Type B pancreatic cell (in vitro differentiated cells): Measurements from ENCODE around the gene SLC4A2. TPM values are rescaled to one million over a fixed set of nuclear protein-coding genes. Genes with fewer than 3 reads are reported as not detected.

Experiments used
- DNase-seq: peaks from one replicate; pipeline ENCODE4 v3.0.0; 2021; ENCODE audit warnings: mixed read lengths; ENCODE audit not compliant: unreplicated experiment; ENCODE audit errors: extremely low spot score
- H3K27ac Mint-ChIP-seq: 2 replicates; pipeline ENCODE4 v1.8.0; 2021; ENCODE audit warnings: mild to moderate bottlenecking, mixed read lengths
- H3K27me3 Mint-ChIP-seq: 2 replicates; pipeline ENCODE4 v1.8.0; 2021; ENCODE audit warnings: mixed read lengths
- H3K36me3 Mint-ChIP-seq: 2 replicates; pipeline ENCODE4 v1.8.0; 2021; ENCODE audit warnings: mixed read lengths
- H3K4me1 Mint-ChIP-seq: one replicate; pipeline ENCODE4 v1.8.0; 2021; ENCODE audit warnings: mixed read lengths; ENCODE audit not compliant: unreplicated experiment
- H3K4me3 Mint-ChIP-seq: 2 replicates; pipeline ENCODE4 v1.8.0; 2021; ENCODE audit warnings: mild to moderate bottlenecking, mixed read lengths
- H3K9me3 Mint-ChIP-seq: 2 replicates; pipeline ENCODE4 v1.8.0; 2021; ENCODE audit warnings: mixed read lengths
- CTCF ChIP-seq: fragments of 200-600 bp; sonication (generic); conservative IDR thresholded peaks from 2 replicates; pipeline ENCODE4 v1.5.0; 2021; ENCODE audit warnings: antibody characterized with exemption, mild to moderate bottlenecking
- total RNA-seq: library from RNA; stranded (reverse); gene quantifications from 2 replicates; pipeline ENCODE4 v1.2.1, GENCODE V29; 2021; ENCODE audit warnings: low replicate concordance

Gene SLC4A2
- total RNA-seq, 1 donor from 2014 or later, result 150 TPM

- no peaks in the 10 kb centered on the region for H3K9me3 Mint-ChIP-seq
- no peak for TF ChIP-seq CTCF
- no peaks in the 10 kb centered on the region for H3K27me3 Mint-ChIP-seq
- H3K4me1 Mint-ChIP-seq, result peaks cover 20% of the 10 kb centered on the region
- H3K36me3 Mint-ChIP-seq, result no peaks in the 10 kb centered on the region
- peak overlapping the region; percentile 96 for H3K4me3 Mint-ChIP-seq
- DNase-seq, result no peak
- H3K27ac Mint-ChIP-seq, result peak overlapping the region; percentile 95
These were observed 20.0 kb downstream of the SLC4A2 start for GRCh38 chr7:151079199-151079910.

DNA sequence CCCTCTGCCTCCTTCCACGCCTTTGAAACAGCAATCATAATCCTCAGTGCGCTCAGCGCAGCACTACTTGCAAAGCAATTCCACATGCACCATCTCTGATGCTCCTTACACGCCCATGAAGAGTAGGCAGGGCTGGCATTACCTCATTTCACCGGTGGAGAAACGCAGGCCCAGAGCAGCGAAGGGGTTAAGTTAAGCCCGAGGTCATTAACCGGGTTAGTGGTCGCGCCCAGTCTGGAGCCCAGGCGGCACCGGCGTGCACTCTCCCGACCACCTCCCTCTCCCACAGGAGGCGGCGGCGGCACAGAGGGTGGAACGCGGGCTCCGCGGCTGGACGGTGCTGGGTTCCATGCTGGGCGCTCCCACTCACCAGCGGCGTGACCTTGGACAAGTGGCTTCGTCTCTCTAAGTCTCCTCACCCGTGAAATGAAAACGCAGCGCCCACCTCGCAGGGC is 20.7 kb downstream of the SLC4A2 start:
- no peak for DNase-seq
- Mint-ChIP-seq H3K4me3 (peak overlapping the region; percentile 96), H3K36me3 (no peaks in the 10 kb centered on the region), H3K9me3 (no peaks in the 10 kb centered on the region), H3K4me1 (peaks cover 24% of the 10 kb centered on the region), H3K27me3 (no peaks in the 10 kb centered on the region), H3K27ac (peak overlapping the region; percentile 95)
- no peak for TF ChIP-seq CTCF

DNA sequence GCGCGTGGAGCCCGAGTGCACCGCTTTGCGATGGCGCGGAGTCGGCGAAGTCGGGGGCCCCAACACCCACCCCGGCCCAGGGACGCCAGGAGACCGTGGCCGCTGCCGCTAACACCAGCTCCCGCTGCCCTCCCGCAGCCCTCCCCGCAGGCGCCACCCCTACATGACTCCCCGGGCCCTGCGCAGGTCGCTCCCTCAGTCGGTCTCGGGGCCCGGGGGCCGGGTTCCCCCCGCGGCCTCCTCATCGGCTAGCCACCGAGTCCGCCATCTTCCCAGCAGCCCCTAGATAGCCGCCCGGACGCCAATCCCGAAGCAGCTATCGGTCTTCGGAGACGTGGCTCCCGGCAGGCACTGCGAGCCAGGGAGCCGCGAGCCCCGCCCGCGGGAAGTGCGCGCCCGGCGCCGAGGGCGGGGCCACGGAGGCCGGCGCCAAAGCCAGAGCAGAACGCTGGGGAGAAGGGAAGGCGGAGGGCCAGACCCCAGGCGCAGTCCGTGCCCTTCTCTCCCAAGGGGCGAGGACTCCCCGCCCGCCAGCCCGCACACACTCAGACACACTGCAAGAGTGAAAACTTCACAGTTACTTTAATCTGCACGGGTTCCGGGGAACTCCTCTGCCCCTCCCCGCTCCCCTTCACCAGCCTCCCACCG is 21.3 kb downstream of the SLC4A2 start, which contains the start of gene FASTK:
FASTK (minus strand) TSS at position 288 of the 648 bp plus-strand sequence; CDS start at position 245, 43 bp downstream.
- H3K9me3 Mint-ChIP-seq, result no peaks in the 10 kb centered on the region
- peak within 1 kb of the TSS; percentile 96 for H3K4me3 Mint-ChIP-seq
- peak within 1 kb of the TSS; percentile 95 for H3K27ac Mint-ChIP-seq
- no peaks in the 10 kb centered on the region for H3K27me3 Mint-ChIP-seq
- DNase-seq, result peak; percentile 90
- peaks cover 30% of the 10 kb centered on the region for H3K4me1 Mint-ChIP-seq
- TF ChIP-seq CTCF, result no peak
- no peaks in the 10 kb centered on the region for H3K36me3 Mint-ChIP-seq

DNA sequence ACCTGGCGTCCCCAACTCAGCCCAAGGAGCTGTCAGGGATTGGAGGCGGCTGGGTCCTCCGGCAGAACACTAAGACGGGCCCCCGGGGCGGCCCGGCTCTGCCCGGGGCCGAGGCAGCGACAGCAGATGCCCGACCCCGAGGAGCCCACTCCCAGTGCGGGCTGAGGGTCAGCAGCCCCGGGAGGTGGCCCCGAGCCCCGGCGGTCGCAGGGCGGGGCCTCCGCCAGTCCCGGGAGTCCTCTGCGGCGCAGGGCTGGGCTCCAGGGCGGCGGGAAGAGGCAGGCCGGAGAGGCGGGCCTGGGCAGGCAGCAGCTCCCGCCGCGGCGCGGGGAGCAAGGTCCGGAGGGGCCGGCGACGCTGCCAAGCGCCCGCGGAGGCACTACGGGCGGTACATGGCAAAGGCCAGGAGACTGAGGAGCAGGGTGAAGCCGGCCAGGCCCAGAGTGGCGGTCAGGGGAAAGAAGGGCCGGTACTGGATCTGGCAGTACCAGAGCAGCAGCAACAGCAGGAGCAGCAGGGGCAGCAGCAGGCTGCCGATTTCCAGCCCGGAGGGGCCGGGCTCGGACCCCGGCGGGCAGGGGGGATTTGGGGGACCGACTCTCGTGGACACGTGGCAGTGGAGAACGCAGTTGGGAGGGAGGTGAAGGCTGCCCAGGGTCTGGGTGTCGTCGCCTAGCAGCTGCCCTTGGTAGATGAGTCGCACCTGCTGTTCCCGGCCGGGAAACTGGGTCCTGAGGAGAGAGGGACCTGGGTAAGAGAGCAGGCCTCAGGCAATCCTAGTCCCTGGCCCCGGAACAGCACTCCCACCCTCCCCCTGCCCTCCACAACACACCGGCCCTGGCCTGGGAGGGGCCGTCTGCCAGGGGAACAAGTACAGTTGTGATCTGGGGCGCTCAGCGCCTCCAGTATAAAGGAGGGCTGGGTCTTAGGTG is 22.0 kb downstream of the SLC4A2 start:
- no peak for TF ChIP-seq CTCF
- Mint-ChIP-seq H3K4me1 (peaks cover 32% of the 10 kb centered on the region), H3K4me3 (peak overlapping the region; percentile 96), H3K36me3 (no peaks in the 10 kb centered on the region), H3K27me3 (no peaks in the 10 kb centered on the region), H3K9me3 (no peaks in the 10 kb centered on the region), H3K27ac (peak overlapping the region; percentile 43)
- DNase-seq, result no peak
